ENCODE results near the gene TEKT5.
"Not testable (repeated sequence)": the region's sequence is repeated elsewhere in the genome, so short reads cannot be mapped to it uniquely, and the experiment has no call there.

Gene TEKT5

GRCh38 chr16:10694830-10695229, at the start of gene TEKT5:
TSS of gene TEKT5 (minus strand) at chr16:10694930. CDS start at chr16:10694873, 57 bp downstream.
- DNase-seq = no peak

DNA sequence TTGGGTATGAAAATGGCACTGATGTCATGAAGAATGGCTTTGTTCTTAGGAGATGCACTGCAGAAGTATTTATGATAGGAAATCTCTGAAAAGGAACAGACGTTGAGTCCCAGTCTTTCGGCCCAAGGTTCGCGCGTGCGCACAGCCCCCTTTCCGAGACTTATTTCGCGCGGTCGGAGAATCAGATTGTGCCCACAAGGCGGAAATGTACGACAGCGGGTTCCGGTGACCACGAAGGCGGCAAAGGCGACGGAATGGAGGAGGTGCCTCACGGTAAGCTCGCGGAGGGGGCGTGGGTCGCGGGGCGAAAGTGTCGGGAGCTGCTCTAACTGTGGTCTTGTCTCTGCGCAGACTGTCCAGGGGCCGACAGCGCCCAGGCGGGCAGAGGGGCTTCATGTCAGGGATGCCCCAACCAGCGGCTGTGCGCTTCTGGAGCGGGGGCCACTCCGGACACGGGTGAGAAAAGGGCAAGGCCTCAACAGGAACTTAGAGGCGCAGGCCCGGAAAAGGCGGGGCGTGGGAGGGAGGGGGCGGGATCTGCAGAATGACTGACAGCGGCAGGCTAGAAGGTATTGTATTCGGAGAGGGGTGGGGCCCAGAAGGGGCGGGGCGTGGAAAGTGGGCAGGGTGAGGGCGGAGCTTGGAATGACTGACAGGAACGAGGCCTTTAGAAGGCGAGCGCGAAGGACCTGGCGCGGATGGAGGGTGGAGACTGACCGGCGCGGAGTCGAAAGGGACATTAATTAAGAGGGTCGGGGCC, 49.1 kb upstream of the TEKT5 start, which contains the start of gene NUBP1:
NUBP1 (plus strand) TSS at position 233 of the 760 bp plus-strand sequence; CDS start at position 255, 22 bp downstream.
- DNase-seq = peak; percentile 99

DNA sequence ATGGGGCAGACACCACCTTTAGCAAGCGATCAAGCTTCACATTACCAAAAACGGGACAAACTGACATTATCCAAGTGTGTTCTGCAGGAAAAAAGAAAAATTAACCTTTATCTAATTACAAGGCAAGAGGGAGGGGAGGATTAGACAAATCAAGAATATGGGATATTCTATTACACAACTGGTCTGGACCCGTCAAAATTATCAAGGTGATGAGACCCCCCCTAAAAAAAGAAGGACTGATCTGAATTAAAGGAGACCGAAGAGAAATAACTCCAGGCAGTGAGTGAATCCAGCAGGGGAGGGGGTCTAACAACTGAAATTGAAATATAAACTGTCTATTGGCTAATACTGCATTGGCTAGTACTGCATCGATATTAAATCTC, 48.5 kb upstream of the TEKT5 start:
- no peak for DNase-seq

DNA sequence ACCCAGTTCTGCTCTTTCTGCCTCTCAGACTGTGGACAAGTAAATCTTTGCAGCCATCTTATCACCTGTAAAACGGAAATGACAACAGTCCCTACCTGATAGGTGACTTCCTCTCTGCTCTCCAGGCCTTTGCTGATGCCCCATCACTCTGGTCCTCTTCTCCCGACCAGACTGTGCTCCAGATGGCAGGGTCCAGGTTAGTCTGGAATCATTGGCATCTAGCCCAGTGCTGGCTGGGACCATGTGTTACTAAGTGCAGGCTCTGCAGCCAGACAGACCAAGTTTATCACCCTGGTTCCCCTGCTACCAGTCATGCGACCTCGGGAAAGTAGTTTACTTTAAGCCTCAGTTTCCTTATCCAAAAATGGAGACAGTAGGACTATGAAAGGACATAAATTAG, 47.1 kb upstream of the TEKT5 start:
- no peak for DNase-seq

- not testable (repeated sequence) for DNase-seq
These were observed 46.5 kb upstream of the TEKT5 start for GRCh38 chr16:10741249-10741648.

- no peak for DNase-seq
These were observed 46.1 kb upstream of the TEKT5 start for GRCh38 chr16:10740845-10741208.

DNA sequence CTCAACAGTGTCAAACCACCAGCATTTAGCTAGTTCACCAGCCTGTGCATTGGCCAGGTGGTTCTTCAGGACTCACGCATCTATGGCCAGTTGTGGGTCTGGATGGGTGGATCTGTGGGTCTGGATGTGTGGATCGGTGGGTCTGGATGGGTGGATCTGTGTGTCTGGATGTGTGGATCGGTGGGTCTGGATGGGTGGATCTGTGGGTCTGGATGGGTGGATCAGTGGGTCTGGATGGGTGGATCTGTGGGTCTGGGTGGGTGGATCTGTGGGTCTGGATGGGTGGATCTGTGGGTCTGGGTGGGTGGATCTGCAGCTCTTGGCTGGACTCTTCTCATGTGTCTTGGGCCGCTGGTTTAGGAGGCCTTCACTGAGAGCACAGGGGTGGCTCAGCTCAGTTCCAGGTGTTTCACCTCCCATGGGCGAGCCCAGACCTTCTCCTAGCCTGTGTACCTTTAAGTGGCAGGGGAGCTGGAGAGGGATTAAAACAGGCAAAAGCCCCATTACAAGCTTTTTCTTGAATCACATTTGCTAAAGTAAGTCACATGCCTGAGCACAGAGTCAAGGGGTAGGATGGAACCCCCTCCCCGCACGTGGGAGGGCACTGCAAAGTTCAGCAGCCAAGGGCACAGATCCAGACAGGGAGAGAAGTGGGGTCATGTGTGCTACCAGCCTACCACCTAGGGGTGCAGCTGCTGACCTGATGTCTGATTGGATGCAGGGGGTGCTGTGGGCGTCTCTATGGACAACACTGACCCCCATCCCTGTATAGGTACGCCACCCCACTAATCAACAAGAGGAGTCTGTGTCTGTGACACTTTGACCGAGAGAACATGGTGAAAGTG, 45.5 kb upstream of the TEKT5 start:
- no peak for DNase-seq

DNA sequence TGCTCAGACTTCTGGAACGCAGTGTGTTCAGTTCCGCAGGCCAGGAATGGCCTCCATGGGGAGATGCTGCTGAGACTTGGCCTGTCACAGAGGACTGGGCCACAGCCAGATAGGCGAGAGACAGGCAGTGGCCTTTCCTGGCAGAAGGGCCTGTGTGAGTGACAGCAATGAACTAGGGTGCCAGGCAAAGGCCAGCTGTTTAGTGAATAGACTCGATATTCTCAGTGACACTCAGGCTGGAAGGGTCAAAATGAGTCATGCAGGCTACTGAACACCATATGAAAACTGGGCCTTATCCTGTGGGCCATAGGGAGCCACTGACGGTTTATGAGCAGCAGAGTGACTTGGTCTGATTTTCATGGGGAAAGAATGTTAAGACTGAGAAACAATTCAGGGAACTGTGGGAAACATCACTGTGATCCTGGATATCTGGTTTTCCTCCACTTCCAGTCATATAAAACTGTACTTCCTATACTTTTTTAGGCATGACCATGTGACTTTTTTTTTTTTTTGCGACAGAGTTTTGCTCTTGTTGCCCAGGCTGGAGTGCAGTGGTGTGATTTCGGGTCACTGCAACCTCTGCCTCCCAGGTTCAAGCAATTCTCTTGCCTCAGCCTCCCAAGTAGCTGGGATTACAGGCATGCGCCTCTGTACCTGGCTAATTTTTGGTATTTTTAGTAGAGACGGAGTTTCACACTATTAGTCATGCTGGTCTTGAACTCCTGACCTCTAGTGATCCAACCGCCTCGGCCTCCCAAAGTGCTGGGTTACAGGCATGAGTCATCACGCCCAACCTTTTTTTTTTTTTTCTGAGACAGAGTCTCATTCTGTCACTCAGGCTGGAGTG, 43.7 kb upstream of the TEKT5 start:
- peak; percentile 72 for DNase-seq

- DNase-seq = peak; percentile 68
These were observed 42.4 kb upstream of the TEKT5 start for GRCh38 chr16:10737068-10737625.

GRCh38 chr16:10731790-10732189, 37.1 kb upstream of the TEKT5 start:
- no peak for DNase-seq

DNA sequence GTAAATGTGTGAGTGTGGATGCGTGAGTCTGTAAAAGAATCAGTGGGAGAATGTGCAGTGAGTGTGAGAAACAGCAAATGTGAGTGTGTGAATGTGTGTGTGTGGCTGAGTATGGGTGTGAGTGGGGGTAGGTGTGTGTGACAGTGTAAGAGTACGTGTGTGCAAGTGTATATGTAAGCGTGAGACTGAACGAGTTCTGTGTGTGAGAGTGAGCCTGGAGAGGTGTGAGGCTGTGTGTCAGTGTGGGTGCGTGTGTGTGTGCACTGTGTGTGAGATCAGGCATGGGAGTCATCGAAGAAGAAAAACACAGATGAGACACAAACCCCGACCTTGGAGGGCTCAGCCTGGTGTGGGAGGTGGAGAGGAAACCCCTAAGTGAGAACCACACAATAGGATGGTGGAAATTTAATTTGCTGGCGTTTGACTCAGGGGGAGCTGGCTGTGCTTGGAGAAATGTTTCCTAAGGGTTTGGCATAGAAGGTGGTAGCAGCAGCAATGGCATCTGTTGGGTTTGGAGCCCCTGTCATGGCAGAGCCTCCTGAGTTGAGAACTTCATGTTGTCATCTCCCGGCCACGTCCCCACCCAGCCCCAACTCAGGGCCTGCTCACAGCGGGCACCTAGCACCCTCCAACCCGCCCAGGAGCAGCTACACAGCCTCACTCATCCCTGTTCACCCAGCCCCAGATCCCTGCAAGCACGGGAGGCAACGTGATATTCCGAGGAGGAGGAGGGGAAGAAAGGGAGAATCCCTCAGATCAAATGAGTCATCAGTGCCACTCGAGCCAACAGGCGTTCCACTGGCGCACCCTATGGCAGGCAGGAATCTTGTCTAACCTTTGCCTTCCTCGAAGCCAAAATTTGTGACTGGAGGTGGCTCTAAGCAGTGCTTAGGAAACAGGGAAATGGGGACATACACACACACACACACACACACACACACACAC, 34.6 kb upstream of the TEKT5 start:
- no peak for DNase-seq

DNA sequence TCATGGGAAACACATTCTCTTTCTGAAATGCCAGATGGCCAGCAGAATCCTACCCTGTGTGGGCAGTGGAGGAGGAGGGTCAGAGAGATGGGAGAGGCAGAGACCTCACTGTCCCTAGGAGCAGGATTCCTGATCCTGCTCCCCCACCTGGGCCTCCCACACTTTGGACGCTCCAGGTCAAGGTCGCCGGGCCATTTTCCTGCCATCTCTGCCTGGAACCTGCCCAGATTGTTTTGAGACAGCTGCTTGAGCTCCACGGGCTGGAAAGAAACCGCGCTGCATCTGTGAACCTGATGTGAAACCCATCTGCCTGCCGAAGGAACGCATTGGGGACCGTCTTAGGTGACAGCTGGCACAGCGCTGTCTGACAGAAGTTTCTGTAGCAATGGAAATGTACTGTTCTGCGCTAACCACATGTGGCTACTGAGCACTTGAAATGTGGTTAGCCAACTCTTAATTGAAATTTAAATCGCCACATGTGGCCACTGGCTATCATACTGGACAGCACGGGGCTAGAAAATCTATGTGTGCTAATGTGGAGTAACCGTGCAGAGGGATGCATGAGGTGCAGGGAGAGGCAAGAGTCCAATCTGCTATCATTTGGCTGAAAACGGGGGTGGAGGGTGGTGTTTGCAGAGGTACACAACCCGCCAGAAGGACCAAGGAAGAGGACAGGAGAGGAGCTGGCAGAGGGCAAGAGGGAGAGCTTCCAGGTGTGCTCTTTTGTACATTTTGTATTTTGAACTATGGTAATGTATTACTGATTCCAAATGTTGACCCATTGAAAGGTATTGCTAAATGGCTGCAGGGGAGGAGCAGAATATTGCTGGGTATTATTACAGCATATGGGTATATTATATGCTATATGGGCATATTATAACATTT, 33.5 kb upstream of the TEKT5 start:
- DNase-seq = no peak

- DNase-seq = no peak
These were observed 14.2 kb upstream of the TEKT5 start for GRCh38 chr16:10708969-10709368.

- no peak for DNase-seq
These were observed 5.0 kb upstream of the TEKT5 start for GRCh38 chr16:10699756-10700155.

- no peak for DNase-seq
These were observed 424 bp downstream of the TEKT5 start for GRCh38 chr16:10694306-10694705.

- no peak for DNase-seq
These were observed 841 bp downstream of the TEKT5 start for GRCh38 chr16:10693889-10694288.

- no peak for DNase-seq
These were observed 2.3 kb downstream of the TEKT5 start for GRCh38 chr16:10692470-10692869.

GRCh38 chr16:10688726-10689125, 6.0 kb downstream of the TEKT5 start:
- no peak for DNase-seq

GRCh38 chr16:10688291-10688690, 6.4 kb downstream of the TEKT5 start:
- DNase-seq = no peak

DNA sequence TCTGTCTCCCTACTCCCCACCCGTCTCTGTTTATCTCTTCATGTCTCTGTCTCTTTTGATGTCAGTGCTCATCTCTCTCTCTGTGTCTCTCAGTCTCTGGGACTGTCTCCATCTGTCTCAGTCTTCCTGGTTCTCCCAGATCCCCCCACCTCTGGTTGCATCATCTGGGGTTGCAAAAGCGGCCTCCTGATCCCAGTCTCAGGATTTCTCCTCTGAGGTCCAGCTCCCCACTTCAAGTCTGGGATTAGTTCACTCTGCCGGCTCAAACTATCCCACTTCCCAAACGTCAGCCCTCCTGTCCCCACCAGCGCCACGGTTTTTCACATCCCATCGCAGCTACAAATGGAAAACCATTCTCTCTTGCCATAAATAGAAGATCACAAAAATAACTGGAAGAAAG, 9.0 kb downstream of the TEKT5 start:
- DNase-seq = no peak
